IPS-NIHi7 (cell line): ENCODE results near the gene INSC.

Experiments used
- DNase-seq: peaks from one replicate; pipeline ENCODE4 v3.0.0; 2012; ENCODE audit warnings: mixed read lengths; ENCODE audit errors: extremely low spot score

Gene INSC

DNA sequence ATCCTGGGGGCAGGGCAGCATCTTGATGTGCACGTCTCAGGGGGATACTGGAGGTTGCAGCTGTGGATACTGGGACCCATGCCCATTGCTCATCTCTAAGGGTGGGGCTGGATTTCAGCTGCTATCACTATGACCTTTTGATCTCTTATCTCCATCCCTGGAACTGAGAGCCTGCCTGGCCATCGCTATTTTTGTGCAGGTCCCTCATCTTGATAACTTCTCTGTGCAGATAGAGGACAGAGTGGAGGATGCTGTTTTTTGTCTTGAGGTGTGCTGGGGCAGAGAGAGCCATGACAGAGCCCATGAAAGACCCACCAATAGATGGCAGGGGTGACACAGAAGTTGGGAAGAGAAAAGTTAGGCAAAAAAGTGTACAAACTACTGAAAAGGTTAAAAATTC, 5.1 kb upstream of the INSC start:
- DNase-seq: no peak

- no peak for DNase-seq
Observed at GRCh38 chr11:15111215-15111614, 3.5 kb upstream of the INSC start.

DNA sequence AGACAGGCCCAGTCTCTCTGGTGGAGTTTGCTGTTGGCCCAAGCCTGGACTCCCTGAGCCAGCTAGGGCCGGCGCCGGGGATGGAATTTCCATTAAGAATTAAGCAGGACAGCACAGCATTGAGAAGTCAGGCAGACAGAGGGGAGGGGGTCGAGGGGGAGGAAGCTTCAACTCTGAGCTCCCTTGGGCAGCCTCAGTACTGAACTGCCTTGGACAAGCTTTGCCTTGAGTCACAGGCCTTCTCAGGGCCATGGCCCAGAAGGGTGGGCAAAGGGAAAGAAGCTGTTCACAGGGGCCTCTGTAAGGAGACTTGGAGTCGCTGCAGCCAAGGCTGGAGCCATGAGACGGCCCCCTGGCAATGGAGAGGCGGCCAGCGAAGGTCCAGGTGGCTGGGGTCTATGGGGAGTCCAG, 2.6 kb upstream of the INSC start:
- DNase-seq: no peak

DNA sequence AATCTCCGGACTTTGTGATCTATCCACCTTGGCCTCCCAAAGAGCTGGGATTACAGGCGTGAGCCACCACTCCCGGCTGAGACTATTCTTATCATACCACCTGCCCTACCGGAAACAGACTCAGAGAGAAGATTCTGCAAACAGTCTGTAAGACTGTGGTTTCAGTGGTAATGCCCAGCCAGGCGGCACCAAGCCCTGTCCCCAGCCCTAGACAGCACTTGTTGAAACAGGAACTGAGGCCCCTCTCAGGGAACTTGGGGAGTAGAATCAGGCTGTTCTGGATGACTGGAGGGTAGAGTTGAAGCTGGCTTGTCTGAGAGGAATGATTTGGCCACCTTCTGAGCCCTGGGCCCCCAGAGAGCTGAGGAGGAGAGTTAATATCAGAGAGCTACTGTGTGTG, 1.3 kb upstream of the INSC start:
- no peak for DNase-seq

DNA sequence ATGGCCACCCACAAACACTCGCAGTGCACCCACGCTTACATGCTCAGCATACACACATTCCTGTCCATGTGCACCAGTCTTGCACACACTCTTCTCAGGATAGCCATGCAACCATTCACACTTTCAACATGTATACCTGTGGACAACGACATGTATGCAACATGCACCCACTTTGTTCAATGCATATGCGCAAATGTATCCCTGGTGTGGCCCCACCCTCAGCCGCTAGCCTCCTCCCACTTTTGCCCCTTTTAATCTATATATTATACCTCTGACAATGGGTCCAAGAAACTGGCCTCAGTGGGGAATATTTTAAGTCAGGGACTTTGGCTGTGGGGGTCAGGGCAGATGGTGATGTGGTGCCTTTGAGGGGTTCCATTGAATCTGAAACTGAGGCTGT, 963 bp downstream of the INSC start:
- no peak for DNase-seq

DNA sequence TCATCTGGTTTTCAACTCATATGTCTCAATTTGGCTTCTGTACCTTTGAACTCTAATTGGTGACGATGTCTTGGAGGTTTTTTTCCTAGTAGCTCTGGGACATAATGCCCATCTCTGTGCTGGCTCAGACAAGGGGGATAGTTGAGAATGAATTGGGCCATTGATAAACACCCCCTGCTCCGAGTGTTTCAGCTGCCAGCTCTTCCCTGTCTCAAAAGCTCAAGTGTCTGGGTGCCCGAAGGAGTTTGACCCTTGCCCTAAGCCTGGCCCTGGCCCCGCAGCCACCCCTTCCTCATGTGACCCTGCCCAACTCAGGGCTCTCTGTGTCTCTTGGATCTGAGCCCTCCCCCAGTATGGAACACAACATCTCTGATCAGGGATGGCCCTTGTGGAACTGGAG, 3.0 kb downstream of the INSC start:
- DNase-seq: no peak

DNA sequence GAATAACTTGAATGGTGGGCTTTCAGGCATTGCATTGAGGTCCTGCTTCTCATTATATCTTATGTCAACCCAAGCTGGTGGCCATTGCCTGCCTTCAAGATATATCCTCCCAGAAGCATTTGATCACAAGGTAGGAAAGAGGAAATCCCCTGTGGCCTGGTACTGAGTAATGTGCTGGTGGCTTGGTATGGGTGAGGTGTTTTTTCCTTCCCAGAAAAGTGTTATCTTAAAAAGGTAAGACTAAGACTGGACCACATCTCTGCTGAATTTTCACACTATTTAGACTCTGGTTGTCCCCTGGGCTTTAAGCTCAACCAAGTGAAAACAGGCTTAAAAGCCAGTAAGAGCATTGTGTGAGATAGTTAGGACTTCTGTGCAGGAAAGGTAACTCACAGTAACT, 3.7 kb downstream of the INSC start:
- no peak for DNase-seq

- DNase-seq: no peak
Observed at GRCh38 chr11:15119352-15119751, 4.6 kb downstream of the INSC start.

GRCh38 chr11:15119826-15120225, 5.1 kb downstream of the INSC start:
- DNase-seq: no peak

GRCh38 chr11:15123849-15124248, 9.1 kb downstream of the INSC start:
- no peak for DNase-seq

DNA sequence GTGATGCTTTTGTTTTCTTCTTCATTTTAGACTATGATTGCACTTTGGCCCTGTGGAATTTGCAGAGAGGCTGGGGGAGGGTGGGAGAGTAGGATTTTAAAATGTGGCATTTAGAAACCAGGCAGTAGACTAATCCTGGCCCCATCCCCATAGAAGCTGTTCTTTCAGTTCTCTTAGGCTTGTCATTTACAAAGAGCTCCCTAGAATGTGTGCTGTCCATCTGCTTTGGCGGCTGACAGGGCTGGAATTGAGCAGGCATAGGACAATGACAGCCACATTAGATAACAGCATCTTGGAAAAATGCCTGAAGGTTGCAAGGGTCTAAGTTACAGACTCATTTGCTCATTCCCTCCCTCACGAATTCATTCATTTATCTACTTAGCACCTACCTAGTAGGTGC, 9.8 kb downstream of the INSC start:
- no peak for DNase-seq

DNA sequence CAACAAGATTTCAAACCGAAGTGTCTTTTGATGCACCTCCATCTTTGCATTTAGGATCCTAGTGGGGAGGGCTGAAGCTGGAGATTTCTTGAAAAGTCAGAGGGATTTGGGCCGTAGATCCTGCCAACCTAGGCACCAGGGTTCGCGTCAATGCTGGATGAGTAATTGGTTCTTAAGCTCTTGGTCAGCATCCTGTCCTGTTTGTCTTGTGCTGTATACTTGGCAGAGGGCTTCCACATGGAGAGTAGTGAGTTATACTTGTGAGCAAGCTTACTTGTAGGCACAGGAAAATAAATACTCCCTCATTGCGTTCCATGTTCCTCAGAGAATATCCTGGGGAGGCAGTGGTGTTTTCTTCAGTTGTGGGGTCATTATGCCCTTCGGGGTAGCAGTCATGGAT, 12.6 kb downstream of the INSC start:
- no peak for DNase-seq

- no peak for DNase-seq
Observed at GRCh38 chr11:15128621-15129020, 13.9 kb downstream of the INSC start.

GRCh38 chr11:15136166-15136565, 21.4 kb downstream of the INSC start:
- no peak for DNase-seq

DNA sequence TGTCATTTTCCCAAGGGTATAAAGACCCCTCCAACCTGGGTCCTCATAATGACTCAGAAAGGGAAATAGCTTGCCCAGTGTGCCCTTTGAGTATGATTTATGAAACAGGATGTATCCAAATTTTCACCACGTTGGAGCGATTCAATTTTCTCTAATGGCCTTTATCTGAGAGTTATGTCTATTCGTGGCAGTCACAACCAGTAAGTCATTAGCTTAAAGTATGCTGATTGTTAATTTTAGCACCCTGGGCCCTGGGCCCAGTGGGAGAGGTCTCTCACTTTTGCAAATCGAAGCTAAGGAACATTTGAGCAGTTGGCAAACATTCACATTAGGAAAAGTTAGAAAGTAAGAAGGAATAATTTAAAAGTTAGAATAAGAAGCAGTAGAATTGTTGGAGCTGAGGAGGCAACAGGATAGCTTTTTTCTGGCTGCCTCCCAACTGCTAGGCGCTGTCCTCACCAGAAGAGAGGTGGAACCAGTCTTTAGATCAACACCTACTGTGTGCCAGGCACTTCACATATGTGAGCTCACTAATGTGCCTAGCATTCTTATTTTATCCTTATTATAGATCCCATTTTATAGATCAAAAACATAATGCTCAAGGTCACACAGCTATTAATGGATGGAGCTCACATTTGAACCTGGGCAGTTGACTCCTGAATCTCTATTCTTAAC, 24.5 kb downstream of the INSC start:
- no peak for DNase-seq

DNA sequence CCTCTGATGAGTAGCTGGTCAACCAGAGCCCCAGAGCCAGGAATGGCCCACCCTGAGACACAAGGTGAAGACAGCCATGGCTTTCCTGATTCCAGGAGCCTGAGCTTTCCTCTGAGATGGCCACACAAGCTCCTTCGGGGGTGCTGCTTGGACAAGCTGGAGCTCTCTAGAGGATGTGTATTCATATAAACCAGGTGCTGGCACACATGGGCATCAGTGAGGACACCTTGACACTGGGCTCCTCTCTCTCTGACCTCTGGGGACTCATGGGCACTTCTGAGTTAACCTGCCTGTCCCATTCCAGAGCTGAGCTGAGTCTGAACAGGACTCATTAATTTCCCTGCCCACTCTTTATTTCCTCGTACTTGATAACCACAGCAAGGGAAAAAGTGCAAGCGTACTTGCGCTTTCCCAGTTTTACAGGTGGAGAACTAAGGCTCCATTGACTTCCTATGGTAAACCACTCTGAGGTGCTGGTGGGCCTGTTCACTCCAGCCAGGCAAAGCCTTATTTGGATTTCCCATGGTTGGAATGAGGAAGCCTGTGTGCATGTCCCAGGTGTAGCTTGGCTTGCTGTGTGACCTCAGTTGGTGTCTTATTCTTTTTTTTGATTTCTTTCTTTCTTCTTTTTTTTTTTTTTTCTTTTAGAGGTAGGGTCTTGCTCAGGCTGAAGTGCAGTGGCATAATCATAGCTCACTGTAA, 25.4 kb downstream of the INSC start:
- DNase-seq: no peak

DNA sequence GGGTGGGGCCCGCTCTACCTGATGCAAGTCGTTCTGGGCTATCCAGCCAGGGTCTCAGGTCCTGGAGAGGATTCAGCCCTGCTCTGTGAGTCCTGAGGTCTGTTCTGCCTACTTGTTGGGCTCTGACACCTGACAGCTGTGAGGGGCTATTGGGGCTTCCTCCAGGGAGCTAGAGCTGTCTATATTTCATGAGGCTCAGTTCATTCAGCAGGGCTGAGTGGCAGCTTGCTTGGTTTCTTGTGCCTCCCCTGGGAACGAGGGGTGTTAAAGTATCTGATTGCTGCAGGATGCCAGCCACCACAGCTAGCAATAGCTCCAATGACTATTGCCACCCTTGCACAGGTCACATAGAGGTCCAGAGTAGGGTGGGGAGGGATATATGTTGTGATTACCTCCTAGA, 26.7 kb downstream of the INSC start:
- no peak for DNase-seq

- no peak for DNase-seq
Observed at GRCh38 chr11:15142838-15143237, 28.1 kb downstream of the INSC start.

GRCh38 chr11:15143855-15144254, 29.1 kb downstream of the INSC start:
- DNase-seq: no peak

GRCh38 chr11:15144347-15144746, 29.6 kb downstream of the INSC start:
- no peak for DNase-seq

GRCh38 chr11:15145151-15145550, 30.4 kb downstream of the INSC start:
- no peak for DNase-seq

- no peak for DNase-seq
Observed at GRCh38 chr11:15145615-15146014, 30.9 kb downstream of the INSC start.

- no peak for DNase-seq
Observed at GRCh38 chr11:15146271-15147003, 31.7 kb downstream of the INSC start.
